Jurkat, Clone E6-1 (cell line): ENCODE data around the gene TMCC3.

Experiments used
- DNase-seq: peaks from one replicate; pipeline ENCODE4 v3.0.0-alpha.2; 2011; ENCODE audit warnings: low read depth, low spot score
- H3K4me3 ChIP-seq: 2 replicates; pipeline ENCODE4 v1.5.1; 2011; ENCODE audit warnings: mild to moderate bottlenecking, low read length, control low read depth, moderate library complexity

Gene TMCC3

DNA sequence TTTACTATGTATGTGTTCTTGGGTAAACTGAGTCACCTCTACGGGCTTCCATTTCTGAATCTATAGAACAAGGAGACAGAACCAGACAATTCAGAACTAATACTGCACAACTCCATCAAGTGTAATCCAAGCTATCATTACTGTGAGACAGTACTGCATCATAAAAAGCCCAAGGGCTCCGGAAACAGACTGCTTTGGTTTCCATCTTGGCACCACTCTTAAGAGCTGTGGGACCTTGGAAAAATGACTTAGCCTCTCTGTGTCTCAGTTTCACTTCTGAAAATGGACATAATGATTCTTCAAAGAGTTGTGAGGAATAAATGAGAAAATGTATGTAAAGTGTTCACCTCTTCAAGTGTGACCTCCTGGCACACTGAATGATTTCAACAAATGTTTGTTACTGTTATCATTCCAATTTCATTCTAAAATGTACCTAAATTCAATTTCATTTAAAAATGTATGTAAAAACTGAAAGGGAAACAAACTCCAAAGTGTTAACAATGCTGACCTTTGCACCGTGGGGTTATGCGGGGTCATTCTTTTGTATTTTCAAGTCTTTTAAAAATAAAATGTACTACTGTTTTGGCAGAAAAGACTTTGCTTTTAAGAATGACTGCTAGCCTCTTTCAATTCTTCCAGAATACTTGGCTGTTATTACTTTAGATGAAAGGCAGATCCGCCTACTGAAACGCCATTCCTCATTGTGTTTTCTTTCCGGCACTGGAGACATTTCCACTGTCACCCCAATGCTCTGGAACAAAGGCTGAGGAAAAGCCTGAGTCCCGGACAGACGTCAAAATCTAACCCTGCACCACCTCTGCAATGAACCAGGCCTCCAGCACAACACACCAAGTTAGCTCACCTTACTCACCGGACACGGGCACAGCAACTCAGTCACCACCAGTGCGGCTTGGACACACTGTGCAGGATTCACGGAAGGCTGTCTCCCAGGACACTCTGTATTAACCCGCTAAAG lies 62.8 kb downstream of the TMCC3 start:
- no peak for DNase-seq
- H3K4me3 ChIP-seq, result no peak overlapping the region

DNA sequence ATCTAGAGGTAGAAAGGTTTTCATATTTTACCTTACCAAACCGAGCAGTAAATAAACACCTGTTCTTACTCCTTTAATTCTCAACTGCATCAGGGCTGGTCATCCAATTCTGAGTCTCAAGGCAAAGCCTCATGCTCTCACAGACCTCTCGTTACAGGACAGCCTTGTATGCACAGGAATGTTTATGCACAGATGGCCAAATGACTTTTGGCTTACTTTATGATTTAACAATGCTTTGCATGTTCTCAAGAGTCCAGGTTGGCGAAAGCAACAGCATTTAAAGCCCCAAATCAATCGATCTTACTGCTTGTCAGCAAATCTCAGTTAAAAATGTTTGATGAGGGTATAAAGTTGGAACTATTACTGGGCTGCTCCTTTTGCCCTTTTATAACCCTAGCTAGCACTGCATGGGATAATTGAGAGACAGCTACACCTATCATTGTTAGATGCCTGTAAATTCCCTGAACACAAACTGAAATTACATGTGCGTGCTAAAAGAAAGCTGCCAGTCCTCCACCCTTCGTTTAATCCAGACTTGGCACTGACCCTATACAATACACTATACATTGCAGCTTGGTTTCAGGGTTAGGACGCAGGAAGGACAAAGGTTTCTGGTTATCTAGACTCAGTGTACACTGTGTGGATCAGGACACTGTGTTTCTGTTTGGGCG lies 63.6 kb downstream of the TMCC3 start:
- no peak for DNase-seq
- H3K4me3 ChIP-seq, result no peak overlapping the region

DNA sequence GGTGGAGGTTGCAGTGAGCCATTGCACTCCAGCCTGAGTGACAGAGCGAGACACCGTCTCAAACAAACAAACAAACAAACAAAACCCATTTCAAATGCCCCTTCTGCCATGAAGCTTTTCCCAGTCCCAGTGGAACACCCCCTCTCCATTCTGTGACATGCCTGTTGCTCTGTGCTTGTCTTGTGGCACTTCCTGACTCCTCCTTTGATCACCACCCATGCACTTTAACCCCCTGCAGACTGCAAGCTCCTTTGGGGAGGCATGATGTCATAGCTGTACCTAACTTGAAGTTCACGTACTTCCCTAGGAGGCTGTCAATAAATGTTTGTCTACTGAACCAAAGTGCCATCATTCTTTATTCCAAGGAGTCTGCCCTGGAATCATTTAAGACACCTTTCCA lies 64.7 kb downstream of the TMCC3 start:
- H3K4me3 ChIP-seq, result no peak overlapping the region
- DNase-seq, result peak; percentile 17

DNA sequence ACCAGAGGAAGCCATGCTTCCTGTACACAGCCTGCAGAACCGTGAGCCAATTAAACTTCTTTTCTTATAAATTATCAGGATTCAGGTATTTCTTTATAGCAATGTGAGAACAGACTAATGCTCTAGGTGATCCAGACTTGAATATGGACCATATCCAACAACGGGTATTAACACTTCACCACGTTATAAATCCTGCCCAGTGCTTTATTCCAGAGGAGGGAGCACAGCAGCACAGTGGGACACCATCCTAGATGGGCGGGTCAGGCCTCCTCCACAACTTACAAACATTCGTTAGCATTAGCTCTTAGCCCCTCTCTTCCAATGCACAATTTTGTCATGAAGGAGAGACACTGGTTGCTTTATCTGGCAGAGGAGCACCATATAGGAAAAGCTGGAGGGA lies 66.0 kb downstream of the TMCC3 start:
- DNase-seq, result no peak

DNA sequence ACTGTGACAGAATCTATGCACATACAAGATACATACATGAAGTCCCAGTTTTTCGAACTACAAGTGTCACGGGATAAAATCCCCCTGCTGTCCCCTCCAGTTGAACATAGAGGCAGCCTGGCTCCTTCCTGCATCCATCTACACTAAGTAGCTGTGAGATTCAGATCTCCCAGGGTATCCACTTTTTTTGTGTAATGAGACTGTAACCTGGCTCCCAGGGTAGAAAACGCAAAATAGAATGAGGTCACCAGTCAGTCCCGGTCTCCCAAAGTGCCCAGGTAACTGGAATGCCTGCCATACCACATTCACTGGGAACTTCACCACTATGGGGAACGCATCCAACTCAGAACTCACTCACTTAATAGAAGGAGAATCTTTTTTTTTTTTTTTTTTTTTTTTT lies 67.8 kb downstream of the TMCC3 start:
- no peak for DNase-seq
- H3K4me3 ChIP-seq, result no peak overlapping the region

More for the DNA sequence above, 66.0 kb downstream of the TMCC3 start:
- H3K4me3 ChIP-seq, result no peak overlapping the region

DNA sequence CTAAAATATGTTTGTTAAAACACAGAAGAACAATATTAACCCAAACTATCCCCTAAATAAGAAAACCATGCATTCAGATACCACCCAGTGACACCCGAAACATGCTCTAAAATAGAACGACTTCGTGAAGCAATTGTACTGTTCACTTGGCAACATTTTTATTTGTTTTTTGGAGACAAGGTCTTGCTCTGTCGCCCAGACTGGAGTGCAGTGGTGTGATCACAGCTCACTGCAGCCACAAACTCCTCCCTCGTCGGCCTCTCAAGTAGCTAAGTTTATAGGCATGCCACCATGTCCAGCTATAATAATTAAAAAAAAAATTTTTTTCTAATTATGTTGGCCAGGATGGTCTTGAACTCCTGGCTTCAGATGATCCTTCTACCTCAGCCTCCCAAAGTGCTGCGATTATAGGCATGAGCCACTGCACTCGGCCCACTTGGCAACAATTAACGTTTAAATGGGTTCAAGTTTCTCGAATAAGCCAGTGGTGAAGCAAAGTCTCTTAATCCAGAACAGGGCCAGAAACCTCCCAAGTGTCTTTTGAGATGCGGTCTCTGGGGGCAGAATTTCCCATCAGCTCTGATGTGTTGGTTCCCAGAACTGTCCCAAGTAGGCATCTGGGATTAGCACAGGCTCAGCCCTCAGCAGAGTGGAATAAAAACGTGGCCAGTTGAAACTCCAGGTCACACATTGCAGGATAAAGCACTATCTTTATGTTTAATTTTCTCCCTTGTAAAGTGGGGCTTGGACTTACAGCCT lies 74.5 kb downstream of the TMCC3 start:
- H3K4me3 ChIP-seq, result no peak overlapping the region
- no peak for DNase-seq

DNA sequence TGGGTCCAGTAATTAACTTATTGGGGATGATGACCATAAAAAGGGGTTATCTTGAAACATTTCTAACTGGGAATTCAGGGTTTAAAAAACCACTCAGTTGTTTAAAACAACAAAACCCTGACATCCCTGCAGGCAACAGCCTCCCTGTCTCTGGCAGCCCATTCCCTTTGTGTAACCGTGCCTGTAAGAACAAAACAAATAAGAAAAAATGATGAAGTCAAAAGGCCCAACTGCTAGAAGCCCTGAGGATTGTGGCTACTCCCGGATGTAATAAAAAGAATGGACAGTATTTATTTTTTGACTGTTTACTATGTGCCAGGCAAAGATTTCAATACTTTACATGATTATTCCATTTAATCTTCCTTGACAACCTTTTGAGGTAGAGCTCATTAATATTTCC lies 75.3 kb downstream of the TMCC3 start:
- no peak for DNase-seq
- H3K4me3 ChIP-seq, result no peak overlapping the region

DNA sequence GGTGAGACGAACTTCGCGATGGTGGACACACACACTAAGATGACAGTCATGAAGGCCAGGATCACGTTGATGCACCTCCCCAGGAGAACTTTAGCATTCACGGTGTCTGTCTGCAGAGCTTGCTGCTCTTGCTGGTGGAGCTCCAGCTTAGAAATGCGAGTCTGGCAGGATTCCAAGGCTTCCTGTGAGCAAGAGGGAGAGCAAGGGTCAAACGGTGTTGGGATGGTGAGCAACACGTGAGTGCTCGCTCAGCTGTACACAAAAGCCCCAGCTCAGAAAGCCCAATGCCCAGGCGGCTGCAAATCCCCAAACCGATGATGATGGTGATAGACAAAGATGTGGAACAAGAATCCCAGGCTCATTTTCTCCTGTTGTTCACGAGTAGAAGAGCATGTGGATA lies 78.8 kb downstream of the TMCC3 start:
- H3K4me3 ChIP-seq, result no peak overlapping the region
- DNase-seq, result no peak

DNA sequence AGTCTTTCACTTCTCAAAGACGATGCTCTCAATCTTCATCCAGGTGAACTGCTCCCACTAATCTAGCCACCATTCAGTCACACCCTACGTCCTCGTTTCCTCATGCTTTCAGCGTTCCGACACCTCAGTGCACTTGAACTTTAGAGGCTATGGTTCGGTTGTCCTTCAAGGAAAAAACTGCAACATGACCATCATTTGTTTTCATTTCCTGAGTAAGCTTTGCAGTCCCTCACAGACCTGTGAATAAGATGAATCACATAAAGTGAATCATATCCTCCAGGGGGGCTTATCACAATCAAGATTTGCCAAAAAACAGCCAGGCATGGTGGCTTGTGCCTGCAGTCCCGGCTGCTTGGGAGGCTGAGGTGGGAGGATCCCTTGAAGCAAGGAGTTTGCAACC lies 80.2 kb downstream of the TMCC3 start:
- DNase-seq, result no peak
- H3K4me3 ChIP-seq, result no peak overlapping the region

DNA sequence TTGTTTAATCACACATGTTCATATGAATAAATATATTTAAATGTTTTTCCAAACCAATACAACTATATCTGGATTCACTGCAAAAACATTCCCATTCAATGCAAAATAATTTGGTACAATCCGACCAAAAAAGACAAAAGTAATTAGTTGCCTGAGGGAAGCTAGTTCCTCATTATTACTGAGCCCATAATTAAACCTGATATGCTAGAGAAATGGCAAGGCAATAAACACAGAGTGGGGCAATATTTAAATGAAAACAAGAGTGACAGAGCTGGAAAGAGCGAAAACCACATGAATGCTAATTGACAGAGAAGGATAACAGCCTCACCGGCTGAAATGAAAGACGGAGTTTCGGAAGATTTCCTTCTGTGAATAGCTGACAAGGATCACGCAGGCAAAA lies 82.6 kb downstream of the TMCC3 start:
- no peak overlapping the region for H3K4me3 ChIP-seq
- no peak for DNase-seq

DNA sequence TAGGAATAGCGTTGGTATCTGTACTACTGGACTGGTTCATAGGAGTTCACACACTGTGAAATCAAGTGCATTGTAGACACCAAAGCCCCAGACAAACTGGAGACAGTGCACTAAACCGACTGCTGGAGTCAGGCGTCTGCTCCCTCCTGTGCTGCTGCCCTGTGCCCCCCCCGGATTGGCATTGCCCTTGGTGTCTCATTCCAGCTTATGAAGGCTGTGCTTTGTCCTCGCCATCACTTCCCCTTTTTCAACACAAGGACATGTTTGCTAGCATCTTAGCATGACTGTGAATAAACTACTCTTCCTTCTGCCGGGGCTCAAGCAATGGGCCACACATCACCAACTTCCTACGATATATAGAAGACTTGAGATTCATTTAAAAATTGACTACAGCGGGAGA lies 84.0 kb downstream of the TMCC3 start:
- DNase-seq, result no peak
- H3K4me3 ChIP-seq, result no peak overlapping the region

DNA sequence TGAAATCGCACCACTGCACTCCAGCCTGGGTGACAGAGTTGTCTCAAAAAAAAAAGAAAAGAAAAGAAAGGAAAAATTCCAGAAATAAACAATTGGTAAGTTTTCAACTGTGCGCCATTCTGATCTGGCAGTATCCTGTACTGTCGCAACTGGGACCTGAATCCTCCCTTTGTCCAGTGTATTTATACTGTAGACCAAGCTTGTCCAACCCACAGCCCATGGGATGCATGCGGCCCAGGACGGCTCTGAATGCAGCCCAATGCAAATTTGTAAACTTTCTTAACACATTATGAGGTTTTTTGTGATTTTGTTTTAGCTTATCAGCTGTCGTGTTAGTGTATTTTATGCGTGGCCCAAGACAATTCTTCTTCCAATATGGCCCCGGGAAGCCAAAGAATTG lies 84.7 kb downstream of the TMCC3 start:
- no peak overlapping the region for H3K4me3 ChIP-seq
- no peak for DNase-seq

DNA sequence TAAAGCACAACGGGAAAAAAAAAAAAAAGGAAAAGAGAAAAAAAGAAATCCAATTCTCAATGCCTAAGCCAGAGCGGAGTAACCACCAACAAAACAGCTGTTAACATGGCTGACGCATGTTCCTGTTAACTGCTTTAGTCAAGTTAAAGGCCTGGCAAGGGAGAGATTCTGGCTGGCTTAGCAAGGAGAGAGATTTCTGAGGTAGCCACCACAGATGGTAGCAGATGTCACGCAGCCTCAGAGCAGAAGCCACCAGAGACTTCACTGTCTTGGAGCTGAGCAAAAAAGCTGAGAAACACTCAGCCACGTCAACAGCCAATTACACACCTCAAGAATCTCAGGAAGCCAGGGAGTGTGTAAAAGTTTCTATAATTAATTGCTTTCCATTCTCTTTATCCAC lies 87.1 kb downstream of the TMCC3 start:
- no peak overlapping the region for H3K4me3 ChIP-seq
- DNase-seq, result no peak

DNA sequence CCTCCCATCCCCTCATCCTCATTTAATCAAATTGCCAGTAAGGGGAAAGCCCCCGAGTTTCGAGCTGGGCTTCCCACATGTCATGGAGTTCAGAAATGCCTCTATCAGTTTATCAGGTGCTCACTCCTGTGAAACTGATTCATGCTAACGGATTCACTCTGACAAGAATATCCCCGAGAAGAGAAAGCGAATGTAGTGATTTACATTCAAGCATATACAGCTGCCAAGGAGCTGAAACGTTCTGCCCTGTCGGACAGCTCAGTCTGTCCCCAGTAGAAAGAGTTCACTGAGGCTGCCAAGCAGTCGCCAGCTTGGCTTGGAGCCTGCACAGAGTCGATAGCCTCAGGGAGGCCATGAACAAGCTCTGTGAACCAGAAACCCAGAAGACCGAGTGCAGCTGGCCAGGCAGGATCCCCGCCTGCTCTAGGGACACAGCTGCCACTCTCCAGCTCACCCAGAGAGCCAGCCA lies 88.4 kb downstream of the TMCC3 start:
- H3K4me3 ChIP-seq, result no peak overlapping the region
- DNase-seq, result no peak

DNA sequence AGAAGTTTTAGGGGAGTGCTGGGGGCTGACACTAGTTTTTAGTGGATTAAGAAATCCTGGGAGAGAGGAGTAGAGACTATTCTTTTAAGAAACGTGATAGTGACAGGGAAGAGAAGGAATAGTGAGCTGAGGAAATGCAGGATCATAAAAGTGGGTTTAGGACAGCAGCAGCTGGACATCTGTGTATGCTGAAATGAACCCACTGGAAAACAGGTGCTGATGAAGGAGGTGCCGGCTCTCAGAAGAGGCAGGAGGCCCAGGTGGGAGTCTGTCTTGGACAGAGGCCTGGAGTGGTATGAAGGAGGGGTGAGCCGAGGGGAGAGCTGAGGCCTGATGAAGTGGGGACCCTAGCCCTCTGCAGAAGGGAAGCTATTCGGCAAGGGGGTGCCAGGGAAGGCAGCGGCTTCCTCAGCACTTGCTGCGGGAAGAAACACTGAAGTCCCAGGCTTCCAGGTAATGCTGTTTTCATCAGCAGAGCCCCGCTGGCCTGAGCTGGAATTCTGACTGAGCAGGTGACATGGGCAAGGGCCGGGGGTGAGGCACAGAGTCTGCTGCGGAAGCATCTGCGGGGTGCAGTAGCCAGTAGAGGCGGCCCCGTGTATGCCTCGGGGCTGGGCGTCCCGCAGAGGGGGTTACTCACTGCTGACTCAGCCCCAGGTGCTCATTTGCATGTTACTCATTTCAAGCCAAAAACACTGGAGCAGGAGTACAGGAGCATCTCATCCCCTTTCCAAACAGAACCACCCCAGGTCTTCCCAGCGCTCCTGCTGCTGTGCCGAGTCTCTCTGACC lies 89.7 kb downstream of the TMCC3 start:
- no peak overlapping the region for H3K4me3 ChIP-seq
- no peak for DNase-seq

DNA sequence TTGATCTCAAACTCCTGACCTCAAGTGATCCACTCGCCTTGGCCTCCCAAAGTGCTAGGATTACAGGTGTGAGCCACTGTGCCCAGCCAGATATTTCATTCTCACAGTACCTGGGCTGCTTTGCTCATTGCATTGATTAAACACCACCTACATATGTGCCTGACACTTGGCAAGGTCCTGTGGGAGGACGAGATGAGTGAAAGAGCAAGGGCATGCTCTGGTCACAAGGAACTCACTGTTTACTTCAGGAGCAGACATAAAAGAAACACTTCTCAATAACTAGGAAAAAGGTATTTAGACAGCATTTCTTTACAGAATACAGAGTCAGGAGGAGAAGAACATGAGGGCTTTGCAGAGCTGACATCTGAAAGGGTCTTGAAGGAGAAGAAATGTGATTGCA lies 91.7 kb downstream of the TMCC3 start:
- H3K4me3 ChIP-seq, result no peak overlapping the region
- no peak for DNase-seq

DNA sequence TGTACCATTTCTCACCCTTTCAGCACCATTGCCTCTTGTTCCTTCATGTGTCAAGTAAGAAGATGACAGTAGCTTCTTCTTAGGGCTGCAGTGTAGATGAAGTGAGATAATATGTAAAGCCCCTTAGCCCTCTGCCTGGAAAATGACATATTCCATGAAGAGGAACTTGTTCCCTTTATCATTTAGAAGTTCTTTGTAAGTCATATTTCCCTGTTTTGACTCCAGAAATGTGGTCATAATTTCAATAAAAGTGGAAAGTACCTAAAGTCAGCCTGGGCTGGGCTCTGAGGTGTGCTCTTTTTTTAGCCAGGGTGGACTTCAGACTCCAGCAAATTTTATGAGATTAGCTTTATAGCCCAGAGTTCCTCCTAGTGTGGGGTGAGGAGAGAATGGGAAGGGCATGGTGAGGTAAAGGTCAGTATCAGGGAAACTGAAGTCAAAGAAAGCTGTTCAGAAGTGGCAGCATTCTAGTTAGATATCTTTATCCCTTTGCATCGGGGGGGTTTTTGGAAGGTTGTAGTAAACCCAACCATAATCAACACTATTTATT lies 92.5 kb downstream of the TMCC3 start:
- H3K4me3 ChIP-seq, result no peak overlapping the region

DNA sequence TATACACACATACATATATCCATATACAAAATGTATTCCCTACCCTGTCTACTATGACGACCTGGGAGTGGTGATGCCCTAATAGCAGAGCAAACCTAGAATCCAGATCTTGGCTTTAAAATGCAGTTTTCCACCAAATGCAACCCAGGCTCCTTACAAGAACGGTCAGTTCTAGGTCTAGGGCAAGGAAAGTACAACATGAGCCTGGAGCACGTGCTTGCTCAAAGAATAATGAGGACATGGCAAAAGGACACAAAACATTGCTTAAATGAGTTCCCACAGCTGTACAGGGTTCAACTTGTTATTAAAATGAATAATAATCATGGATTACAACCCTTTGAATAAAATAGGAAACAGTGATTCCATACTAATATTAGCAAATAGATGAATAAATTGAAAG lies 94.7 kb downstream of the TMCC3 start:
- no peak for DNase-seq
- H3K4me3 ChIP-seq, result no peak overlapping the region

More for the DNA sequence above, 92.5 kb downstream of the TMCC3 start:
- DNase-seq, result no peak

DNA sequence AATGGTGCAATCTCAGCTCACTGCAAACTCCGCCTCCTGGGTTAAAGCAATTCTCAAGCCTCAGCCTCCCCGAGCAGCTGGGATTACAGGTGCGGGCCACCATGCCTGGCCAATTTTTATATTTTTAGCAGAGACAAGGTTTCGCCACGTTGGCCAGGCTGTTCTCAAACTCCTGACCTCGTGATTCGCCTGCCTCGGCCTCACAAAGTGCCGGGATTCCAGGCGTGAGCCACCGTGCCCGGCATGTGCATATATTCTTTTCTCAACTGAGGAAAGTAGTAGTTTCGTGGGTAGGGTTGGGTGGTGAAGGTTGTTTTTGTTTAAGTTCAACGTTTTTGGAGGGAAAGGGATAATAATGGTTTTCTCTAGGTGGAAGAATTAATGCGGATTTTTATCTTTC lies 96.5 kb downstream of the TMCC3 start:
- DNase-seq, result no peak
- H3K4me3 ChIP-seq, result no peak overlapping the region
